Neural progenitor cell (in vitro differentiated cells): ENCODE results near the gene TFF2.

Experiments
- CTCF ChIP-seq: fragments of 200-600 bp; sonication (generic); IDR thresholded peaks from 2 replicates; pipeline ENCODE4 v1.5.1; 2017; ENCODE audit warnings: antibody characterized with exemption, mild to moderate bottlenecking
- EZH2 ChIP-seq: fragments of 200-600 bp; sonication (generic); IDR thresholded peaks from 2 replicates; pipeline ENCODE4 v1.6.1; 2017; ENCODE audit warnings: antibody characterized with exemption, mild to moderate bottlenecking, moderate library complexity
- EZH2phosphoT487 ChIP-seq: fragments of 200-600 bp; sonication (generic); IDR thresholded peaks from 2 replicates; pipeline ENCODE4 v1.6.1; 2017; ENCODE audit warnings: antibody characterized with exemption

- TF ChIP-seq CTCF (no peak), EZH2 (no peak), EZH2phosphoT487 (no peak)
Observed at GRCh38 chr21:42365770-42366169, 15.0 kb upstream of the TFF2 start.
